ENCODE data around the gene SH3RF3.

- TF ChIP-seq POLR2A (IDR thresholded peaks at IDR 0.05; ENCODE audit: low read length) (no peak), GATA1 (IDR thresholded peaks at IDR 0.05; ENCODE audit: low read depth, low read length) (no peak)
Measured at GRCh38 chr2:109089602-109090300, 39.3 kb upstream of the SH3RF3 start.
